ENCODE data around the gene RAD9A. TPM values are rescaled to one million over a fixed set of nuclear protein-coding genes. Genes with fewer than 3 reads are reported as not detected.

Gene RAD9A
- total and polyA plus RNA-seq, 2 of the 4 experiments (the other 2 are of a cell fraction): 2.0 to 10.3 TPM

GRCh38 chr11:67441098-67441563 lies 49.3 kb downstream of the RAD9A start:
- Histone ChIP-seq H2BK5ac (ENCODE audit: low read depth, low read length, poor library complexity, severe bottlenecking) (no peak overlapping the region), H3K9ac (ENCODE audit: low read depth, low read length) (no peak overlapping the region), H3K14ac (replicated peaks; ENCODE audit: low read depth, low read length) (no peak overlapping the region), H2AFZ (replicated peaks; ENCODE audit: low read length, poor library complexity) (no peak overlapping the region), H4K91ac (ENCODE audit: insufficient read depth, low read depth, low read length) (no peak overlapping the region), H3K4me1 (ENCODE audit: control insufficient read depth, insufficient read depth, low read length) (peaks cover 3% of the 10 kb centered on the region; the same call in 1 of the 2 replicates), H3K23ac (ENCODE audit: low read depth, low read length) (no peak overlapping the region), H3K4ac (ENCODE audit: low read depth, low read length) (no peak overlapping the region), H2BK20ac (ENCODE audit: low read depth, low read length) (no peak overlapping the region), H3K79me1 (ENCODE audit: low read depth in 1 of 2, low read length in 2 of 2) (peaks cover 8 to 26% of the 10 kb centered on the region in 2 experiments), H3K4me3 (ENCODE audit: insufficient read depth, low read depth, low read length) (no peak overlapping the region), H3K18ac (ENCODE audit: low read depth, low read length) (no peak overlapping the region), H2AK9ac (replicated peaks; ENCODE audit: low read depth, low read length, poor library complexity) (no peak overlapping the region), H3K9me3 (ENCODE audit: control insufficient read depth, insufficient read depth, low read length) (no peaks in the 10 kb centered on the region), H2BK15ac (ENCODE audit: low read depth, low read length) (no peak overlapping the region), H2AK5ac (ENCODE audit: low read depth, low read length) (no peak overlapping the region), H3K4me2 (ENCODE audit: low read depth, low read length) (no peak overlapping the region), H4K8ac (ENCODE audit: low read depth in 2 of 2, low read length in 2 of 2) (no peak overlapping the region), H3K9me1 (ENCODE audit: insufficient read depth, low read length) (peaks cover 8% of the 10 kb centered on the region; the same call in 1 of the 2 replicates), H3K27me3 (ENCODE audit: control insufficient read depth, insufficient read depth, low read length) (no peaks in the 10 kb centered on the region), H4K20me1 (ENCODE audit: insufficient read depth, low read length) (peaks cover 8% of the 10 kb centered on the region), H3K36me3 (ENCODE audit: control insufficient read depth, insufficient read depth, low read length) (peaks cover 40% of the 10 kb centered on the region; the same call in 1 of the 2 replicates), H2BK120ac (ENCODE audit: low read depth, low read length) (no peak overlapping the region), H3K56ac (ENCODE audit: extremely low read depth, insufficient read depth, low read length) (no peak overlapping the region), H3K27ac (ENCODE audit: insufficient read depth, low read length) (no peak overlapping the region), H4K5ac (ENCODE audit: low read depth, low read length) (no peak overlapping the region)
- intact Hi-C loops (cut with micrococcal nuclease): no loop called here
- TF ChIP-seq USF2 (IDR thresholded peaks at IDR 0.05; ENCODE audit: low read depth, low read length) (no peak), FOS (IDR thresholded peaks at IDR 0.05; ENCODE audit: low read depth, low read length) (no peak), CTCF (conservative IDR thresholded peaks at IDR 0.05; ENCODE audit: low read depth, low read length) (no peak), POLR2A (IDR thresholded peaks at IDR 0.05; ENCODE audit: low read depth, low read length) (no peak), NFE2L2 (IDR thresholded peaks at IDR 0.05; ENCODE audit: low read depth, low read length) (no peak), MXI1 (IDR thresholded peaks at IDR 0.05; ENCODE audit: borderline replicate concordance, low read depth, low read length) (no peak), RAD21 (IDR thresholded peaks at IDR 0.05; ENCODE audit: low read length) (no peak), MAZ (IDR thresholded peaks at IDR 0.05; ENCODE audit: borderline replicate concordance, low read depth, low read length) (no peak), CHD1 (IDR thresholded peaks at IDR 0.05; ENCODE audit: low read depth, low read length) (no peak), RFX5 (IDR thresholded peaks at IDR 0.05; ENCODE audit: low read depth, low read length) (no peak), SMC3 (IDR thresholded peaks at IDR 0.05; ENCODE audit: low read depth, low read length) (no peak), CEBPB (IDR thresholded peaks at IDR 0.05; ENCODE audit: low read depth, low read length) (no peak), RCOR1 (IDR thresholded peaks at IDR 0.05; ENCODE audit: insufficient replicate concordance, low read length) (no peak), BHLHE40 (IDR thresholded peaks at IDR 0.05; ENCODE audit: low read depth, low read length) (no peak)
- WGBS, 2 experiments (ENCODE audit: extremely low coverage in 2 of 2, insufficient read length in 1 of 2): 96% methylated on average over 5 of the region's 21 CpGs; no CpG with 5 or more reads in 1 of the 2 experiments
- no TSS peak for BruUV-seq (replicated peaks)
- dilution Hi-C loops (cut with HindIII; ENCODE audit: low sequenced_read_pairs, unreplicated experiment): no loop called here
- ChIA-PET POLR2A (ENCODE audit: unreplicated experiment) (interaction anchor here (0.5 kb wide), 1 partner anchor 11 kb away, joined by 3 read pairs; no protein-coding TSS in a partner anchor), CTCF (no interaction called here)
- in situ Hi-C loops (cut with MboI; ENCODE audit: low sequenced_read_pairs): no loop called here
- no peak for DNase-seq
- ATAC-seq (ENCODE audit: low read depth): no peak
